BLaER1 (cell line): ENCODE data around the gene ADGRG2.

Experiments
- H3K27ac ChIP-seq: shearing (Covaris generic); formaldehyde crosslinking; 2 replicates; pipeline ENCODE4 v1.8.1; 2022
- H3K27me3 ChIP-seq: shearing (Covaris generic); formaldehyde crosslinking; 2 replicates; pipeline ENCODE4 v1.8.1; 2022
- H3K36me3 ChIP-seq: shearing (Covaris generic); formaldehyde crosslinking; 2 replicates; pipeline ENCODE4 v1.8.1; 2022
- H3K4me1 ChIP-seq: shearing (Covaris generic); formaldehyde crosslinking; 2 replicates; pipeline ENCODE4 v1.8.1; 2022
- H3K4me2 ChIP-seq: shearing (Covaris generic); formaldehyde crosslinking; 2 replicates; pipeline ENCODE4 v1.8.1; 2022
- H3K4me3 ChIP-seq: shearing (Covaris generic); formaldehyde crosslinking; 2 replicates; pipeline ENCODE4 v1.8.1; 2022
- H3K9ac ChIP-seq: shearing (Covaris generic); formaldehyde crosslinking; 2 replicates; pipeline ENCODE4 v1.8.1; 2022
- H3K9me3 ChIP-seq: shearing (Covaris generic); formaldehyde crosslinking; 2 replicates; pipeline ENCODE4 v1.8.1; 2022
- H4K20me1 ChIP-seq: shearing (Covaris generic); formaldehyde crosslinking; 2 replicates; pipeline ENCODE4 v1.8.1; 2022
- Cebpa-rat ChIP-seq: shearing (Covaris generic); IDR thresholded peaks from 2 replicates; pipeline ENCODE4 v1.8.1; 2022

ADGRG2 gene

GRCh38 chrX:19129694-19130093, 7.4 kb upstream of the ADGRG2 start:
- H3K9me3 ChIP-seq = no peaks in the 10 kb centered on the region
- TF ChIP-seq Cebpa-rat = no peak
- H4K20me1 ChIP-seq = no peaks in the 10 kb centered on the region
- no peaks in the 10 kb centered on the region for H3K36me3 ChIP-seq
- no peak overlapping the region for H3K9ac ChIP-seq
- H3K4me2 ChIP-seq = no peak overlapping the region
- H3K27ac ChIP-seq = no peak overlapping the region
- H3K4me1 ChIP-seq = peaks cover 14% of the 10 kb centered on the region
- no peak overlapping the region for H3K4me3 ChIP-seq
- H3K27me3 ChIP-seq = peaks cover 29% of the 10 kb centered on the region

- peak; percentile 44; the same call in 1 of the 2 replicates for TF ChIP-seq Cebpa-rat
- no peak overlapping the region for H3K27ac ChIP-seq
- H3K9ac ChIP-seq = no peak overlapping the region
Measured at GRCh38 chrX:19127649-19128168, 5.4 kb upstream of the ADGRG2 start.

GRCh38 chrX:19122641-19123009, 357 bp upstream of the ADGRG2 start:
- no peak overlapping the region for H3K4me3 ChIP-seq

More at GRCh38 chrX:19127649-19128168, 5.4 kb upstream of the ADGRG2 start:
- Histone ChIP-seq H3K4me2 (peak overlapping the region; percentile 60), H3K9me3 (peaks cover 4% of the 10 kb centered on the region; the same call in 1 of the 2 replicates), H3K36me3 (no peaks in the 10 kb centered on the region), H3K4me1 (peaks cover 14% of the 10 kb centered on the region), H3K27me3 (peaks cover 23% of the 10 kb centered on the region), H4K20me1 (no peaks in the 10 kb centered on the region), H3K4me3 (no peak overlapping the region)

GRCh38 chrX:19121466-19121865, 802 bp downstream of the ADGRG2 start:
- no peak overlapping the region for H3K9ac ChIP-seq
- H3K9me3 ChIP-seq = peaks cover 17% of the 10 kb centered on the region
- H3K36me3 ChIP-seq = no peaks in the 10 kb centered on the region
- no peak overlapping the region for H3K4me3 ChIP-seq
- no peak overlapping the region for H3K27ac ChIP-seq
- no peaks in the 10 kb centered on the region for H3K4me1 ChIP-seq
- no peak for TF ChIP-seq Cebpa-rat
- H3K27me3 ChIP-seq = peaks cover 72% of the 10 kb centered on the region
- H4K20me1 ChIP-seq = no peaks in the 10 kb centered on the region
- no peak overlapping the region for H3K4me2 ChIP-seq

More at GRCh38 chrX:19122641-19123009, 357 bp upstream of the ADGRG2 start:
- peaks cover 72% of the 10 kb centered on the region for H3K27me3 ChIP-seq
- no peak overlapping the region for H3K4me2 ChIP-seq
- TF ChIP-seq Cebpa-rat = no peak
- no peak overlapping the region for H3K27ac ChIP-seq
- H3K9me3 ChIP-seq = peaks cover 17% of the 10 kb centered on the region
- no peaks in the 10 kb centered on the region for H3K36me3 ChIP-seq
- H3K9ac ChIP-seq = no peak overlapping the region
- H3K4me1 ChIP-seq = peaks cover 5% of the 10 kb centered on the region
- no peaks in the 10 kb centered on the region for H4K20me1 ChIP-seq

GRCh38 chrX:19110642-19111041, 11.6 kb downstream of the ADGRG2 start:
- H4K20me1 ChIP-seq = no peaks in the 10 kb centered on the region
- H3K4me3 ChIP-seq = no peak overlapping the region
- H3K27me3 ChIP-seq = peaks cover 68% of the 10 kb centered on the region
- no peaks in the 10 kb centered on the region for H3K36me3 ChIP-seq
- H3K9me3 ChIP-seq = no peaks in the 10 kb centered on the region
- H3K4me2 ChIP-seq = no peak overlapping the region
- no peaks in the 10 kb centered on the region for H3K4me1 ChIP-seq
- TF ChIP-seq Cebpa-rat = no peak
- no peak overlapping the region for H3K27ac ChIP-seq
- no peak overlapping the region for H3K9ac ChIP-seq

- Histone ChIP-seq H3K4me3 (no peak overlapping the region), H3K36me3 (no peaks in the 10 kb centered on the region), H3K4me1 (no peaks in the 10 kb centered on the region), H3K9me3 (no peaks in the 10 kb centered on the region), H3K9ac (no peak overlapping the region), H3K4me2 (no peak overlapping the region), H3K27me3 (peaks cover 69% of the 10 kb centered on the region), H3K27ac (no peak overlapping the region), H4K20me1 (no peaks in the 10 kb centered on the region)
- TF ChIP-seq Cebpa-rat = no peak
Measured at GRCh38 chrX:19107035-19107434, 15.2 kb downstream of the ADGRG2 start.

- Histone ChIP-seq H3K27ac (no peak overlapping the region), H4K20me1 (no peaks in the 10 kb centered on the region), H3K4me1 (no peaks in the 10 kb centered on the region)
Measured at GRCh38 chrX:19100586-19100985, 21.7 kb downstream of the ADGRG2 start.

GRCh38 chrX:19097553-19098283, 24.6 kb downstream of the ADGRG2 start:
- H3K4me1 ChIP-seq = no peaks in the 10 kb centered on the region
- no peak for TF ChIP-seq Cebpa-rat
- no peak overlapping the region for H3K27ac ChIP-seq
- H3K9ac ChIP-seq = no peak overlapping the region
- no peak overlapping the region for H3K4me2 ChIP-seq
- H3K9me3 ChIP-seq = no peaks in the 10 kb centered on the region
- no peak overlapping the region for H3K4me3 ChIP-seq
- peaks cover 9% of the 10 kb centered on the region for H3K27me3 ChIP-seq
- H3K36me3 ChIP-seq = no peaks in the 10 kb centered on the region
- H4K20me1 ChIP-seq = no peaks in the 10 kb centered on the region

More at GRCh38 chrX:19100586-19100985, 21.7 kb downstream of the ADGRG2 start:
- no peak overlapping the region for H3K4me2 ChIP-seq
- no peaks in the 10 kb centered on the region for H3K9me3 ChIP-seq
- H3K4me3 ChIP-seq = no peak overlapping the region
- H3K9ac ChIP-seq = no peak overlapping the region
- TF ChIP-seq Cebpa-rat = no peak
- H3K36me3 ChIP-seq = no peaks in the 10 kb centered on the region
- H3K27me3 ChIP-seq = peaks cover 19% of the 10 kb centered on the region

GRCh38 chrX:19096586-19096985, 25.7 kb downstream of the ADGRG2 start:
- no peak for TF ChIP-seq Cebpa-rat
- Histone ChIP-seq H3K27ac (no peak overlapping the region), H3K9me3 (no peaks in the 10 kb centered on the region), H3K4me3 (no peak overlapping the region), H3K27me3 (peaks cover 16% of the 10 kb centered on the region), H3K4me1 (no peaks in the 10 kb centered on the region), H3K36me3 (no peaks in the 10 kb centered on the region), H4K20me1 (no peaks in the 10 kb centered on the region), H3K9ac (no peak overlapping the region), H3K4me2 (no peak overlapping the region)

GRCh38 chrX:19094654-19095053, 27.6 kb downstream of the ADGRG2 start:
- Histone ChIP-seq H3K9me3 (peaks cover 8% of the 10 kb centered on the region), H3K4me3 (no peak overlapping the region), H4K20me1 (no peaks in the 10 kb centered on the region), H3K4me2 (no peak overlapping the region), H3K27me3 (peaks cover 18% of the 10 kb centered on the region), H3K9ac (no peak overlapping the region), H3K36me3 (no peaks in the 10 kb centered on the region), H3K27ac (no peak overlapping the region), H3K4me1 (no peaks in the 10 kb centered on the region)
- no peak for TF ChIP-seq Cebpa-rat
